Testis (tissue), 3 donors: Measurements from ENCODE around the gene RUNX1. TPM values are rescaled to one million over a fixed set of nuclear protein-coding genes. Genes with fewer than 3 reads are reported as not detected.

ENCODE experiments used
- DNase-seq: peaks from one replicate; pipeline ENCODE4 v3.0.0-alpha.2; 2019
- H3K27ac ChIP-seq, 2 donors: fragments of 200-600 bp; sonication (generic); one replicate each; pipeline ENCODE4 v1.5.1; 2019
- H3K27me3 ChIP-seq: fragments of 200-600 bp; sonication (generic); one replicate; pipeline ENCODE4 v1.5.1; 2019
- H3K36me3 ChIP-seq: fragments of 200-600 bp; sonication (generic); one replicate; pipeline ENCODE4 v1.5.1; 2017; ENCODE audit warnings: low read depth; ENCODE audit errors: missing control alignments
- H3K4me1 ChIP-seq: fragments of 200-600 bp; sonication (generic); one replicate; pipeline ENCODE4 v1.5.1; 2019
- H3K4me3 ChIP-seq, 2 donors: fragments of 200-600 bp; sonication (generic); one replicate each; pipeline ENCODE4 v1.5.1; 2017 to 2019
- H3K9me3 ChIP-seq: fragments of 200-600 bp; sonication (generic); one replicate; pipeline ENCODE4 v1.5.1; 2017
- POLR2A ChIP-seq: fragments of 450-650 bp; IDR thresholded peaks from one replicate; pipeline ENCODE4 v1.6.1; 2017; ENCODE audit warnings: antibody characterized with exemption, mild to moderate bottlenecking, moderate library complexity
- WGBS, 2 donors: methylation state at CpG; one replicate each; pipeline ENCODE4 v1.1.5; 2018; 5-methylcytosine and 5-hydroxymethylcytosine counted together
- intact Hi-C: fragments of 100-400 bp; cut with DNase I; formaldehyde crosslinking; loops from one replicate; pipeline ENCODE4 v1.15.1; 2023; ENCODE audit warnings: low total_unique reads
- polyA plus RNA-seq: library from polyadenylated mRNA; stranded (reverse); fragments of 350-450 nt; fragmentation: Illumina TruSeq; extraction: RNeasy Lipid Tissue Mini Kit (QIAGEN cat#74804); gene quantifications from one replicate; pipeline ENCODE4 v1.2.3, GENCODE V29; 2014; ENCODE audit warnings: low read depth, low replicate concordance; ENCODE audit not compliant: insufficient read depth
- total RNA-seq, 2 donors: library from RNA; depleted of rRNA; stranded (reverse); fragments of >200 nt; gene quantifications; one replicate each; pipeline ENCODE4 v1.2.3, GENCODE V29; 2016
- TF ChIP-seq, protein P1 (sequence below), 3 experiments: fragments of 450-650 bp in 2 of 3; fragments of 200-600 bp in 1 of 3; sonication (generic) in 1 of 3; IDR thresholded peaks; one replicate each; pipeline ENCODE4 v1.5.1; 2016 to 2019; ENCODE audit warnings: antibody characterized with exemption in 3 of 3, mild to moderate bottlenecking in 2 of 3, moderate library complexity in 1 of 3

RUNX1 gene
- total and polyA plus RNA-seq, 3 donors from 2014 or later, result 11.1 to 28.7 (median 24.3) TPM

DNA sequence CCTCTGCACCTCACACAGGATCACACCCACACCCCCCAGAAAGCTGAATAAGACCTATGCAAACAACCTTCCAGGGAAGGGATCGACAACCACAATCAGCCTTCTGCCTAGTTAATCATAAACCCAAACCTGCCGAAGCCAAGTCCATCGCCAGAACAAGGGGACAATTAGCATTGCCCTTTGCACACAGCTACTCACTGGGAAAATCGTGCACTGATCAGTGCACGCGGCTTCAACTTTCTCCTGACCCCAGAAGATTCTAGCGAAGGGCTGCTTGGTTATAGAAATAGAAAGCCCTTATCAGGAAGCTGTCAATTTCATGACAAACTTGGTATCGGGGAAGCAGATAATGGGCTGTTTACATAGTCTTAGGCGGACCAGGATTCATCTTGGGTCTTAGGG lies 29.5 kb downstream of the RUNX1 start:
- intact Hi-C loops, result no loop called here
- TF ChIP-seq POLR2A, result no peak
- TF ChIP-seq, protein P1, sequence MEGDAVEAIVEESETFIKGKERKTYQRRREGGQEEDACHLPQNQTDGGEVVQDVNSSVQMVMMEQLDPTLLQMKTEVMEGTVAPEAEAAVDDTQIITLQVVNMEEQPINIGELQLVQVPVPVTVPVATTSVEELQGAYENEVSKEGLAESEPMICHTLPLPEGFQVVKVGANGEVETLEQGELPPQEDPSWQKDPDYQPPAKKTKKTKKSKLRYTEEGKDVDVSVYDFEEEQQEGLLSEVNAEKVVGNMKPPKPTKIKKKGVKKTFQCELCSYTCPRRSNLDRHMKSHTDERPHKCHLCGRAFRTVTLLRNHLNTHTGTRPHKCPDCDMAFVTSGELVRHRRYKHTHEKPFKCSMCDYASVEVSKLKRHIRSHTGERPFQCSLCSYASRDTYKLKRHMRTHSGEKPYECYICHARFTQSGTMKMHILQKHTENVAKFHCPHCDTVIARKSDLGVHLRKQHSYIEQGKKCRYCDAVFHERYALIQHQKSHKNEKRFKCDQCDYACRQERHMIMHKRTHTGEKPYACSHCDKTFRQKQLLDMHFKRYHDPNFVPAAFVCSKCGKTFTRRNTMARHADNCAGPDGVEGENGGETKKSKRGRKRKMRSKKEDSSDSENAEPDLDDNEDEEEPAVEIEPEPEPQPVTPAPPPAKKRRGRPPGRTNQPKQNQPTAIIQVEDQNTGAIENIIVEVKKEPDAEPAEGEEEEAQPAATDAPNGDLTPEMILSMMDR (IDR thresholded peaks at IDR 0.05), result no peak
- no peak overlapping the region for H3K4me3 ChIP-seq
- 77 to 81% methylated on average over 9 of the region's 9 CpGs for WGBS, 2 donors
- H3K27me3 ChIP-seq, result no peaks in the 10 kb centered on the region
- no peak overlapping the region for H3K27ac ChIP-seq
- no peaks in the 10 kb centered on the region for H3K9me3 ChIP-seq
- H3K4me1 ChIP-seq, result no peaks in the 10 kb centered on the region
- no peak for DNase-seq
- H3K36me3 ChIP-seq, result no peaks in the 10 kb centered on the region

DNA sequence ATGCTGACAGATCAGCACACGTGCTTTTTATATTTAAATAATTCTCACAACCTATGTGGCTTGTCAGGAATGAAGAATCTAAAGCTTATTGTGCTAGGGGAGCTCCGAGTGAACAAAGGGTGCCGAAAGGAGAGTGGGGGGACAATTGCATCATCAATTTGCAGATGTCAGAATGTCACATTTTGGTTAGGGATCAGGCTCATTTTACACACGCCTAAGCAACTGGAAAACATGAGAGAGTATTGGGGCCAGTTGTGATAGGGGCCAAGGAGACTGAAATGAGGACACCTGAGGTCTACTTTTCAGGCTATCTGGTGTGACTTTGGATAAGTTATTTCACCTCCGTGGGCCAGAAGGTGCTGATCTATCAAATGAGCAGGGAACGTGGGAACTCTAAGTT lies 31.8 kb downstream of the RUNX1 start:
- H3K27ac ChIP-seq, result no peak overlapping the region
- no peak for TF ChIP-seq POLR2A
- TF ChIP-seq, protein P1 (IDR thresholded peaks at IDR 0.05), result no peak
- H3K9me3 ChIP-seq, result no peaks in the 10 kb centered on the region
- no peak for DNase-seq
- H3K4me3 ChIP-seq, result no peak overlapping the region
- no peaks in the 10 kb centered on the region for H3K4me1 ChIP-seq
- H3K27me3 ChIP-seq, result no peaks in the 10 kb centered on the region
- intact Hi-C loops, result no loop called here
- H3K36me3 ChIP-seq, result no peaks in the 10 kb centered on the region
- WGBS, 2 donors, result 92 to 94% methylated on average over 6 of the region's 6 CpGs

DNA sequence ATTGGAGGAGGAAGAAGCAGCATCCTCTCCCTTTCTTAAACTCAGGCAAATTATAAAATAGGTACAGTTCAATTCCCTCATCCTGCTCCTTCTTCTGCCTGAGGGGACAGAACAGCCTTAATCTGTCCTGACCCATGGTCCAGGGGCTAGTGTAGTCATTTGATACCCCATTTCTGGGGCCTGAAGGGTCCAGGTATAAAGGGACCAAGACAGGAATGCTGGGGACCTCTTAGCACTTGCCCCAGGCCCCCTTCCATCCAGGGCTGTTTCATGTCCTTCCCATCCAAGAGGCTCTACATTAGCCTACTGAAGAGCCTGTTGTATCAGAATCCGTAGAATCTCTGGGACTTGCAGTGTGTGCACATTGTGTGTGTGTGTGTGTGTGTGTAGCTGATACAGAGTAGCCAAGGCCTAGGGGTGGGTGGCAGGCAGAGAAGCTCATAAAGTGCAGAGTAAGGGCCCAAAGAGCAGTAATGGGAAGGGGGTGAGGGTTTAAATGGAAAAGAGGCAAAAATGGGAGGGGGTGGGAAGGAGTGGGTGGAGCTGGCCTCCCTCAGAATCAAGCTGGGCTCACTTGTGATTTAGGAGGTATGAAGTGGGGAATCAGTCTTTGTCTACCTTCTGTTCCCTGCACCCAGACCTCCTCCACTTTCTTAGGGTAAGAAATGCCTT lies 32.4 kb downstream of the RUNX1 start:
- TF ChIP-seq, protein P1 (IDR thresholded peaks at IDR 0.05), result no peak
- TF ChIP-seq POLR2A, result no peak
- WGBS, 2 donors, result 87 to 92% methylated on average over 1 of the region's 1 CpG

DNA sequence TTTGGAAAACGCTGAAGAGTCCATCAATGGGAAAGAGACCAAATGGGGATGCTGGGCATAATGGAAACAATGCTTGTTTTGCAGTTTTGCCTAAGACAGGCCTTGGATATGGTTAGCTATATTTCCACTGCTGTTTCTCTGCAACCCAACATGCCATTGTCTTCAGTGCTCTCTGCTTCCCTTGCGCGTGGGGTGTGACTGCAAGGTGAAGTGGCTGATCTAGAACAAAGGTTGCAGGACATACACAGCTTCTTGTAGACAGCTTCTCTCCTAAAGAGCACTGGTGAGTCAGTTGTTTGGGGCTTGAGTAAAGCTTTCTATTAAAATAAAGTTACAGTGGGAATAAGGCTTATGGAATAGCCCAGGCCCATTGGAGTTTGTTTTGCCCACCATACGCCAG lies 33.0 kb downstream of the RUNX1 start:
- no peak for DNase-seq
- 92 to 95% methylated on average over 4 of the region's 4 CpGs for WGBS, 2 donors
- no peak overlapping the region for H3K27ac ChIP-seq
- H3K27me3 ChIP-seq, result no peaks in the 10 kb centered on the region
- no peak for TF ChIP-seq POLR2A
- TF ChIP-seq, protein P1 (IDR thresholded peaks at IDR 0.05), result no peak
- H3K9me3 ChIP-seq, result no peaks in the 10 kb centered on the region
- no peak overlapping the region for H3K4me3 ChIP-seq
- intact Hi-C loops, result no loop called here
- no peaks in the 10 kb centered on the region for H3K4me1 ChIP-seq
- no peaks in the 10 kb centered on the region for H3K36me3 ChIP-seq

More for the DNA sequence above, 32.4 kb downstream of the RUNX1 start:
- Histone ChIP-seq H3K27ac (no peak overlapping the region), H3K9me3 (no peaks in the 10 kb centered on the region), H3K4me3 (no peak overlapping the region), H3K27me3 (no peaks in the 10 kb centered on the region), H3K4me1 (no peaks in the 10 kb centered on the region), H3K36me3 (no peaks in the 10 kb centered on the region)
- intact Hi-C loops, result no loop called here
- no peak for DNase-seq

DNA sequence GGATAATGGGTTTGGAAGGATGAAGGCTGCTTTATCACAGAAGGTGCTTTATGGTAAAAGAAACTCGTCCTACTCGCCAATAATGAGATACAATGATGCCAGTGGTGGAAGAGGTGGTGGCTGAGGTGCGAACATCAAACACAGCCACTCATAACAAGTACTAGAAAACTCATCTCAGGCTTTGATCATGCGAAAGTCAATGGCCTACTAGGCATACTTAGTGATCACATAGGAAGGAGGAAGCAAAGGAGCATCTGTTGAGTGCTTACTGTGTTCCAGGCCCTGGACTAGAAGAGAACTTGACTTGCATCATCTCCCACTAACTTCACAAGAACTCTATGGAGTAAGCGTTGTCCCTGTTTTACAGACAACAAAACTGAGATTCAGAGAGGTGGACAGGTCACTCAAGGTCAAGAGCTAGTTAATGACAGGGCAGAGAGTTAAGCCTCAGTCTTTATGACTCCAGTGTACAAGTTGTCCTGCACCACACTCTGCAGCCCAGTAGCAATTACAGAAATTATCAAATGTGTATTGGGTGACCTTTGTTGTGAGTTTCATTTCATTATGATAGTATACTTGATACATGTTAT lies 33.6 kb downstream of the RUNX1 start:
- Histone ChIP-seq H3K4me1 (no peaks in the 10 kb centered on the region), H3K9me3 (no peaks in the 10 kb centered on the region), H3K36me3 (no peaks in the 10 kb centered on the region), H3K4me3 (no peak overlapping the region), H3K27me3 (no peaks in the 10 kb centered on the region), H3K27ac (no peak overlapping the region)
- TF ChIP-seq, protein P1 (IDR thresholded peaks at IDR 0.05), result no peak
- TF ChIP-seq POLR2A, result no peak
- WGBS, 2 donors, result 91 to 93% methylated on average over 5 of the region's 5 CpGs
- intact Hi-C loops, result no loop called here
- DNase-seq, result no peak
